IPS-NIHi7 (cell line): ENCODE data around the gene FCRL2.
A peak's percentile ranks its signal among the peaks of the same experiment; 100 is the strongest.
"Not testable (repeated sequence)": the region's sequence is repeated elsewhere in the genome, so short reads cannot be mapped to it uniquely, and the experiment has no call there.

Experiments used
- DNase-seq: peaks from one replicate; pipeline ENCODE4 v3.0.0; 2012; ENCODE audit warnings: mixed read lengths; ENCODE audit errors: extremely low spot score

The FCRL2 gene

DNA sequence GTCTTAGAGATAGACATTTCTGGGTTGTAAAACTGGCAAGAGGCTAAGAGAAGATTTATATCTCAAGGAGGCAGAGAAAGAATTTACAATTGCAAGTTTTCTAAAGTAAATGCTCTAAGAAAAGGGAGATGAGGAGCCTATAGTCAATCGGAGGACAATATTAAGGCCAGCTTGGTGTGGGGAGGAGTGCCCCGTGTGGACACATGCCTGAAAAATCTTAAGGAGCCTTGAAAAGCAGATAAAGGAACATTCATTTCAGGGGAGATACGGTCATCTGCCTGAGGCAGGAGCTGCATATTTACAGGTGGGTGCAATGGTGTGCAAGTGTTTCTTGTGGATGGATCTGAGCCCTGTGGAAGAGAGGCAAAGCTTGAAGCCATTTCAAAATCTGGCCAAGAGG lies 25.6 kb downstream of the FCRL2 start:
- DNase-seq, result no peak

DNA sequence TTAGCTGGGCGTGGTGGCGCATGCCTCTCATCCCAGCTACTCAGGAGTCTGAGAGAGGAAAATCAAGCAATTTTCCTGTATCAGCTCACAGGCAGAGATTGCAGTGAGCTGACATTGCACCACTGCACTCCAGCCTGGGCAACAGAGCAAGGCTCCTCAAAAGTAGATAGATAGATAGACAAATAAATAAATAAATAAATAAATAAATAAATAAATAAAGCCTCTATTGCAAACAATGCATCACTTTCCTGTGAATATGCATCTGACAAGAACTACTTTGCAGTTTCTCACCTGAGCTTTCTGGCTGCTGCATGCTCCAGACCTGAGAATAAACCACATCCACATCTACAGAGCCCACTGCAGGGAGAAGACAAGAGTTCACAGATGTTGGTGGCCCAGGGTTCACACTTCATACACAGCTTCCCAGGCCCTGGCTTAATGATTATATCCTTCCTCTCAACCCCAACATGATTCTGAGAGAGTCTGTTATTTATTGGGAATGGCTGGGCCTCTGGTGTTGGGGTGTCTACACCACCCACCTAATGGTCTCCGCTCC lies 28.6 kb downstream of the FCRL2 start:
- DNase-seq, result no peak

DNA sequence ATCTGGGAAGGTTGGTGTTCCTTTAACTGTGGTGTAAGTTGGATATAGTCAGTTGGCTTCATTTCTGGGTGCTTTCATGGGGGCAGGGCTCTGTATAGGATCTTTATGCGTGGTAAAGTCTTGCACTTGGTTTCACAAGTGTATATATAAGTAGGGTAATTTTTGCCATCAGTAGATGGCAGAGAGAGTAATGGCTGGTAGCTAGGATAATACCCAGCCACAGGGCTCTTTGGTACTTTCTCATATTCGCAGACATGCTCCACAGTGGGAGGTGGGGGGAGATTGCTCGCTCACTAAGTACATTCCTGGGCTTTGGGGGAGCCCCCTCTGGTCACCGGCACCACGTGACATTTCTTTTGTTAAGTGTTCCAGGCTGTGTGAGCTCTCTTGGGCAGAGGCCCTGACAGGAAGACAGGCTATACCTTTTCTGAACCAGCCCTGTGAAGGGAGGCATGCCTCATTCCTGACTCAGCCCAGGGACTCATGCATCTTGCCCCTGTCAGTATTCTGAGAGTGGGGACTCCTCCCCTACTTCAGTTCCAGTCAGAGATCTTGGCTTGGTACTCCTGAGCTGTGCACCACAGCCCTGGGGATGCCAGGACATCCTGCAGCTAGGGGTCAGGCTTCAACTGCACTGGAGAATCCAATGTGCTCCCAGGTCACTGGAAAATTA lies 37.6 kb downstream of the FCRL2 start:
- peak; percentile 35 for DNase-seq

GRCh38 chr1:157735991-157736390 lies 40.9 kb downstream of the FCRL2 start:
- not testable (repeated sequence) for DNase-seq

GRCh38 chr1:157734321-157734720 lies 42.6 kb downstream of the FCRL2 start:
- no peak for DNase-seq

- DNase-seq, result no peak
Measured at GRCh38 chr1:157732755-157733154, 44.2 kb downstream of the FCRL2 start.

- DNase-seq, result no peak
Measured at GRCh38 chr1:157725221-157725577, 51.7 kb downstream of the FCRL2 start.

GRCh38 chr1:157724537-157725220 lies 52.3 kb downstream of the FCRL2 start:
- DNase-seq, result no peak

DNA sequence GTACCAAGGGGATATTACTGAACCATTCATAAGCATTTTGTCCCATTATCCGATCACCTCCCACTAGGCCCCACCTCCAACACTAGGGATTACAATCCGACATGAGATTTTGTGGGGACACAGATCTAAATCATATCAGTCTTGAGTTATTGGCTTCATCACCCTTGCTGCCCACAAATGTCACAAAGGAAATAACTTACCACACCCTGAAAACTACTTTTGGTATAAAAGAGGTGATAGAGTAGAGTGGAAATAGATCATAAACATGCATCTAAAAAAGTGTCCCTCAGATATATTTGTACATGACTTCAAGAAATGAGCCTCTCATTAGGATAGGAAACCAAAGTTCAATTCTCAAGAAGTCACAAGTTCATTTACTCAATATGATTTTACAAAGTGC lies 53.8 kb downstream of the FCRL2 start:
- DNase-seq, result no peak

DNA sequence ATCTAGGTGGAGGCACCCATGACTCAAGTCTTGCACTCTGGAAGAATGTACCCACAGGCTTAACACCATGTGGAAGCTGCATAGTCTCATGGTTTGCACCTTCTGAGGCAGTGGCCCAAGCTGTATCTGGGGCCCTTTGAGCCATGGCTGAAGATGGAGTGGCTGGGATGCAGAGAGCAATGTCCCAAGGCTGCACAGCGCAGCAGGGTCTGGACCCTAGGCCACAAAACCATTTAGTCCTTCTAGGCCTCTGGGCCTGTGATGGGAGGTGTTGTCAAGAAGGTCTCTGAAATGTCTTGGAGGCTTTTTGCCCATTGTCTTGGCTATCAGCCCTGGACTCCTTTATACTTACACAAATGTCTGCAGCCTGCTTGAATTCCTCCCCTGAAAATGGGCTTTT lies 54.9 kb downstream of the FCRL2 start:
- no peak for DNase-seq

DNA sequence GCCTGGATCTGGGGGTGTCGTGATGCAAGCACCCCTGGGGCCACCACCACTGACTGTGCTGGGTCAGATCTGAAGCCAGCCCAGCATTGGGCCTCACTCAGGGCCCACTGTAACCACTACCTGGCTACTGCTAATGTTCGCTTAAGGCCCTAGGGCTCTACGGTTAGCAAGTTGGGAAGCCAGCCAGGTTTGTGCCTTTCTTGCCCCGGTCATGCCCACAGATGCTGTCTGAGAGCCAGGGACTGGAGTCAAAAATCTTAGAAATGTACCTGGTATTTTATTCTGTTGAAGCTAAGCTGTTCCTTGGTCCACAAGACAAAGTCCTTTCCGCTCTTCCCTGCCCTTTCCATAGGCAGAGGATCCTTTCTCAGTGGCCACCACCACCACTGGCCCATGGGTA lies 61.2 kb downstream of the FCRL2 start:
- no peak for DNase-seq

GRCh38 chr1:157711802-157712201 lies 65.1 kb downstream of the FCRL2 start:
- DNase-seq, result no peak

- no peak for DNase-seq
Measured at GRCh38 chr1:157704878-157705277, 72.1 kb downstream of the FCRL2 start.

DNA sequence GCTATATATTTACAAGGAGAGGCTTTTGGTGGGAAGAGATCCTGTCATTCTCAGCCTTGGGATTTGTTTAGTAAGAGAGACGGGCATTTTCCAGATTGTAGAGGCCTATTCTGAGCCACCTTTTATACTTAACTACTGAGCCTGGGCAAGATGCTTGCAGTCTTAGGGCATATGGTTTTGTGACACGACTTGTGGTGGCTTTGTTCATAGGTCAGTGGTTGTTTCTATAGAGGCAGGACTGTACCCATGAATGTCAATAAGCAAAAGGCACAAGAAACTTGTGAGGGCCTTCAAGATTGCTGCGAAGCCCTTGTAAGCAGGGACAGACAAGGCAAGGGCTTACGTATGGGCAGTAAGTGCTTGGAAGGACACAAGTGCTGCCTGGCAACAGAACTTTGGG lies 73.0 kb downstream of the FCRL2 start:
- DNase-seq, result no peak

DNA sequence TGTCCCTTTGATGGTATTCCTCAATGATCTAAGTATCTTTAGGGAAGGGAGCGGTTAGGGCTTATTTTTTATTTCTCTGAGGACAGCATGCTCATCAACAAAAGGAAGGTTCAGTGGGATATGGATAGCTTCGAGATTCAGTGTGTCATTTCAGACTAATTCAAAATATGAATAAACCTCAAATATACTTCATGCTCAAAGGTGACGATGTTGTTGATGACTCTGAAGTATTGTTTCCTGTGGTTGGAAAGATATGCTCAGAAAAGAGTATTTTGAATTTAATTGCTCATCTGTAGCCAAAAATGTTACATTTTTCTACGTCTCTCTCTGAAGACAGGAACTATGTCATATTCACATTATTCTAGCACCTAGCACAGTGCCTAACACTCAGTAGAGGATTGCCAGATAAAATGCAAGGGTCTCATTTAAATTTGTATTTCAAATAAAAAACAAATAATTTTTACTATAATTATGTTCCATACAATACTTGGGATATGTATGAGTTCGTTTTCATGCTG lies 74.6 kb downstream of the FCRL2 start:
- no peak for DNase-seq

DNA sequence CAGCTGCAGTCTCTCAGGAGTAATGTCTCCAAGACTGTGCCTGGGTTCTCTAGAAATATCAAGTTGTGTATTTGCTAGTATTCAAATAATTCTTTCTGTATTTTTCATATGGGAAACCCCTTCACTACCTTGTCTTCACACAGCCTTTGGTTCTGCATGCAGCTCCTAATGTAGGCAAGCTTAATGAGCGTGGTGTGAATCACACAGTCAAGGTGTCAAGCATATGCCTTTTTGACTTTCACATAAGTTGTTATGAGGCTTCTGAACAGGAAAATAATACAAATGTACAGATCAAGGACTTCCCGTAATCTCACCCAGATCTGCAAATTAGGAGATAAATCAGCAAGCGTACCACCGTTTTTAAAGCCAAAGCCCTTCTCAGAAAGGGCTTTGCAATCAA lies 76.2 kb downstream of the FCRL2 start, which contains the start of gene FCRL3:
TSS of gene FCRL3 (minus strand) at position 38 of the 400 bp plus-strand sequence. CDS start 280 bp downstream, outside the sequence.
- DNase-seq, result no peak

- DNase-seq, result no peak
Measured at GRCh38 chr1:157700305-157700704, 76.6 kb downstream of the FCRL2 start.

- peak; percentile 35 for DNase-seq
Measured at GRCh38 chr1:157697781-157698569, 79.0 kb downstream of the FCRL2 start.

- DNase-seq, result no peak
Measured at GRCh38 chr1:157696966-157697628, 79.8 kb downstream of the FCRL2 start.
